Astrocyte of the cerebellum (primary cell): ENCODE results near the gene TXNDC8.
A peak's percentile ranks its signal among the peaks of the same experiment; 100 is the strongest.
"Not testable (repeated sequence)": the region's sequence is repeated elsewhere in the genome, so short reads cannot be mapped to it uniquely, and the experiment has no call there.

Experiments
- DNase-seq: peaks from one replicate; pipeline ENCODE4 v3.0.0-alpha.2; 2011; ENCODE audit warnings: low read depth
- H3K4me3 ChIP-seq: 2 replicates; pipeline ENCODE4 v1.5.1; 2011; ENCODE audit warnings: mild to moderate bottlenecking, low read depth, low read length, moderate library complexity
- in situ Hi-C: cut with HindIII; loops from 2 replicates; pipeline ENCODE4 v1.10.0; 2017; ENCODE audit warnings: low sequenced_read_pairs
- TF ChIP-seq, protein P1 (sequence below): IDR thresholded peaks from 2 replicates; pipeline ENCODE4 v1.5.1; 2012; ENCODE audit warnings: low read length, low read depth, moderate library complexity, mild to moderate bottlenecking; ENCODE audit errors: missing control alignments

The TXNDC8 gene

DNA sequence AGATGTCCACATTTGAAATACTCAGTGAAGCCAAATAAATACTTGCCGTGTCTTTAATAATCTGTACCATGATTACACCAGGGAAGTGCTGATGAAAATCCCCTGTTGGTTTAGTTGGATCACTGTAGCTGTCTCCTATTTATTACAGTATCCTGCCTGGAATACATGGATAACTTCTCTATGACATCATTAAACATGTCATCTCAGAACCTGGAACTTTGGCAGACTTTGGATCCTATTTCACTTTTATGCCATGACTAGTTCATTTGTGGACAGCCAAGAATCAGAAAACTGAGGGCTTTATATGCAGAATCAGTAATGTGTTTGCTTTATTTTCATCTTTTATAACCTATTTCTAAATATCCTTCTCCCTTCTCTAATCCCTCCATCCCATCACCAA is at the start of gene TXNDC8:
Gene TXNDC8, minus strand, starts transcription at position 137 of the 400 bp plus-strand sequence.
- DNase-seq, result peak; percentile 1
- no peak within 1 kb of the TSS for H3K4me3 ChIP-seq
- in situ Hi-C loops, result no loop called here
- TF ChIP-seq, protein P1, sequence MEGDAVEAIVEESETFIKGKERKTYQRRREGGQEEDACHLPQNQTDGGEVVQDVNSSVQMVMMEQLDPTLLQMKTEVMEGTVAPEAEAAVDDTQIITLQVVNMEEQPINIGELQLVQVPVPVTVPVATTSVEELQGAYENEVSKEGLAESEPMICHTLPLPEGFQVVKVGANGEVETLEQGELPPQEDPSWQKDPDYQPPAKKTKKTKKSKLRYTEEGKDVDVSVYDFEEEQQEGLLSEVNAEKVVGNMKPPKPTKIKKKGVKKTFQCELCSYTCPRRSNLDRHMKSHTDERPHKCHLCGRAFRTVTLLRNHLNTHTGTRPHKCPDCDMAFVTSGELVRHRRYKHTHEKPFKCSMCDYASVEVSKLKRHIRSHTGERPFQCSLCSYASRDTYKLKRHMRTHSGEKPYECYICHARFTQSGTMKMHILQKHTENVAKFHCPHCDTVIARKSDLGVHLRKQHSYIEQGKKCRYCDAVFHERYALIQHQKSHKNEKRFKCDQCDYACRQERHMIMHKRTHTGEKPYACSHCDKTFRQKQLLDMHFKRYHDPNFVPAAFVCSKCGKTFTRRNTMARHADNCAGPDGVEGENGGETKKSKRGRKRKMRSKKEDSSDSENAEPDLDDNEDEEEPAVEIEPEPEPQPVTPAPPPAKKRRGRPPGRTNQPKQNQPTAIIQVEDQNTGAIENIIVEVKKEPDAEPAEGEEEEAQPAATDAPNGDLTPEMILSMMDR, result no peak

DNA sequence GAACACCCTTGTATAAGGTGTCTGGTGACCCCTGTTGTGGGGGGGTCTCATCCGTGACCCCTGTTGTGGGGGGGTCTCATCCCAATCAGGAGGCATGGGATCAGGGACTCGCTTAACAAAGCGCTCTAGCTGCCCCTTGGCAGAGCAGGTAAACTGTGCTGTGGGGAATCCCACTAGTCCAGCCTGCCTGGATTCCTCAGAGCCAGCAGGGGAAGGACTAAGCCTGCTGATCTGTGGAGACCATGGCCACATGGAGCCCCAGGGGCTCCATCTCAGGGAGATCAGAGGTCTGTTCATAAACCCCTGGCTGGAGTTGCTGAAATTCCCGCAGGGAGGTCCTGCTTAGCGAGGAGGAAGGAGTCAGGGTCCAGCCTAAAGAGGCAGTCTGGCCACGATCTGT is 45.8 kb upstream of the TXNDC8 start:
- DNase-seq, result no peak
- TF ChIP-seq, protein P1, result no peak
- in situ Hi-C loops, result no loop called here
- H3K4me3 ChIP-seq, result no peak overlapping the region

DNA sequence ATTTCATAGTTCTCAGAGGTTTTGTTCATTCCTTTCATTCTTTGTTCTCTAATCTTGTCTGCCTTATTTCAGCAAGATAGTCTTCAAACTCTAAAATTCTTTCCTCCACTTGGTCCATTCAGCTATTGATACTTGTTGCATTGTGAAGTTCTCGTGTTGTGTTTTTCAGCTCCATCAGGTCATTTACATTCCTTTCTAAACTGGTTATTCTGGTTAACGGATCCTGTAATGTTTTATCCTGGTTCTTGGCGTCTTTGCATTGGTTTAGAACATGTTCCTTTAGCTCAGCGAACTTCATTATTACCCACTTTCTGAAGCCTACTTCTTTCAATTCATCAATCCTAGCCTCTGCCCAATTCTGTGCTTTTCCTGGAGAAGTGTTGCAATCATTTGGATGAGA is 45.1 kb upstream of the TXNDC8 start:
- in situ Hi-C loops, result no loop called here
- TF ChIP-seq, protein P1, result no peak
- no peak overlapping the region for H3K4me3 ChIP-seq
- no peak for DNase-seq

DNA sequence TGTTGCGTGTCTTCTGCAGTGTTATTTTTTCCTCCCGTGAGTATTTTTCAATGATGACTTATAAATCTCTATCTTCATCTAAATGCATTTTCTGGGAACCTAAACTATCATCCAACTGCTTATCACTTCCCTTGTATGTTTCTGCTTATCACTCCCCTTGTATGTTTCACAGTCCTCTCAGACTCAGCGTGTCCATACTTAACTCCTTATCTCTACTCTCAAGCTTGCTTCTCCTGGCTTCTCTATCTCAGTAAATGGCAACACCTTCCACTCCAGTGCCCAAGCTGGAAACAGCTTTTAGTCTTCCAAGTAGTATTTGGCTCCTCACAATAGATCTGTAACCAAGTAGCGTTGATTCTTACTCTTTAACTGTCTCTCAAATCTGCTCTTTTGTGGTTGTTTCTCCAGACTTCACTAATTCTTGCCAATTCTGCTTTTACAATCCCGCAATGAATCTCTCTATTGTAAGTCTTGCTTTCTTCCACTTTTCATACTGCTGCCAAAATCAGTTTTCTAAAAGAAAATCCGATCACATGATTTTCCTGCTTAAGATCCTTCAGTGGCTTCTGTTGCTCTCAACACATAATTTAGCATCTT is 33.8 kb upstream of the TXNDC8 start:
- DNase-seq, result no peak
- in situ Hi-C loops, result no loop called here
- TF ChIP-seq, protein P1, result no peak
- no peak overlapping the region for H3K4me3 ChIP-seq

DNA sequence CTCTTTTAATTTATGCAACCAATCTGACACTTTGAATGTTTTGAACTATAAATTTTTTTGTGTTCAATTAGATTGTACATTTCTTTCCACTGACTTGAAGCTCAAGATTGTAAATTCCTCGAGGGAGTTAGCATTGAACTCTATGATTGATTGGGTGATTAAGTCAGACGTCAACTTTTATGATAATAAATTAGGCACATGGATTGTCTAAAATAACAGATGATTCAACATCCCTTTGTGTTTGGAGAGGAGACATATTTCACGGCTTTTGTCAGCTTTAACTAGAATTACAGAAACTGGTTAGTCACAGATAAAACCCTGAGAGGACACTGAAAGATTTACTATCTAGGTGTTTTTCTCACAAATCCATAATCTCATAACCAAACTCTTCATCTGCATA is 32.7 kb upstream of the TXNDC8 start:
- in situ Hi-C loops, result no loop called here
- TF ChIP-seq, protein P1, result no peak
- DNase-seq, result no peak
- no peak overlapping the region for H3K4me3 ChIP-seq

DNA sequence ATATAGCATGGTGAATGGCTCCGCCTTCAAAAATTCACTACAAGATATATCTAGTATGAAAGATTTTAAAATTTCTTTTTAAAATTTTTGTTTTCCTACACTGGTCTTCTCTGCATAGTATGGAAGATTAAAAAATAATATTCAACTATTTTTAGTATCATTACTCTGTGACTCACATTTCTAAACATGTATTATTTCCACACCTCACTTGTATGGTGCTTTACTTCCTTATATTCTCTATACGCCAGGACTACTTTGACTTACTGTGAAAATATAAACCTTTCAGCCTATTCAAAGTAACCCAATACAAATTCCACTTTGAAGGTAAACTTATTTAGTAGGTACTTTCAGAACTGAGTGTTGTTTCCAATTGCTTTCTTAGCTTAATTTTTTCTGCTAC is 26.8 kb upstream of the TXNDC8 start:
- no peak overlapping the region for H3K4me3 ChIP-seq
- in situ Hi-C loops, result no loop called here
- DNase-seq, result no peak
- TF ChIP-seq, protein P1, result no peak

DNA sequence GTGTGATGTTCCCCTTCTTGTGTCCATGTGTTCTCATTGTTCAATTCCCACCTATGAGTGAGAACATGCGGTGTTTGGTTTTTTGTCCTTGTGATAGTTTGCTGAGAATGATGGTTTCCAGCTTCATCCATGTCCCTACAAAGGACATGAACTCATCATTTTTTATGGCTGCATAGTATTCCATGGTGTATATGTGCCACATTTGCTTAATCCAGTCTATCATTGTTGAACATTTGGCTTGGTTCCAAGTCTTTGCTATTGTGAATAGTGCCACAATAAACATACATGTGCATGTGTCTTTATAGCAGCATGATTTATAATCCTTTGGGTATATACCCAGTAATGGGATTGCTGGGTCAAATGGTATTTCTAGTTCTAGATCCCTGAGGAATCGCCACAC is 21.3 kb upstream of the TXNDC8 start:
- DNase-seq, in situ Hi-C loops, H3K4me3 ChIP-seq: not testable (repeated sequence)
